Heart left ventricle (tissue), 16 donors: ENCODE measurements around the gene MT1A. TPM values are rescaled to one million over a fixed set of nuclear protein-coding genes. Genes with fewer than 3 reads are reported as not detected.
A peak's percentile ranks its signal among the peaks of the same experiment; 100 is the strongest.

ENCODE experiments used
- ATAC-seq, 4 donors: fragments of 200-7000 bp; cut with Tn5 transposase; one replicate each; pipeline ENCODE4 v1.9.1; 2020 to 2022; ENCODE audit warnings: moderate library complexity in 4 of 4, mild to moderate bottlenecking in 3 of 4, moderate number of reproducible peaks in 1 of 4
- DNase-seq, 5 donors: peaks; one replicate each; pipeline ENCODE4 v3.0.0-alpha.2; 2020
- H3K27ac ChIP-seq, 12 donors: fragments of 200-600 bp; sonication (generic) in 4 of 12; one replicate each; pipeline versions ENCODE4 v1.5.0 to v1.8.0; 2016 to 2022; ENCODE audit warnings: mild to moderate bottlenecking in 2 of 12
- H3K27me3 ChIP-seq, 9 donors: fragments of 200-600 bp; sonication (generic) in 2 of 9; one replicate each; pipeline versions ENCODE4 v1.5.1 to v1.8.0; 2016 to 2022; ENCODE audit warnings: mild to moderate bottlenecking in 3 of 9
- H3K36me3 ChIP-seq, 9 donors: fragments of 200-600 bp; sonication (generic) in 2 of 9; one replicate each; pipeline versions ENCODE4 v1.5.0 to v1.8.0; 2018 to 2022; ENCODE audit warnings: mild to moderate bottlenecking in 2 of 9
- H3K4me1 ChIP-seq, 12 donors: fragments of 200-600 bp; sonication (generic) in 4 of 12; one replicate each; pipeline versions ENCODE4 v1.5.0 to v1.8.0; 2016 to 2022; ENCODE audit warnings: mild to moderate bottlenecking in 3 of 12
- H3K4me3 ChIP-seq, 12 donors: fragments of 200-600 bp; sonication (generic) in 4 of 12; one replicate each; pipeline versions ENCODE4 v1.5.0 to v1.8.0; 2017 to 2022; ENCODE audit warnings: mild to moderate bottlenecking in 9 of 12, moderate library complexity in 4 of 12
- H3K9me3 ChIP-seq, 12 donors: fragments of 200-600 bp; sonication (generic) in 4 of 12; one replicate each; pipeline versions ENCODE4 v1.5.0 to v1.8.0; 2016 to 2022; ENCODE audit warnings: mild to moderate bottlenecking in 1 of 12
- CTCF ChIP-seq, 12 donors: fragments of 200-600 bp; sonication (generic) in 4 of 12; IDR thresholded peaks; one replicate each; pipeline versions ENCODE4 v1.5.0 to v1.8.0; 2018 to 2022; ENCODE audit warnings: antibody characterized with exemption in 12 of 12, mild to moderate bottlenecking in 5 of 12
- POLR2A ChIP-seq, 2 donors: fragments of 450-650 bp; IDR thresholded peaks; one replicate each; pipeline ENCODE4 v1.6.1; 2017; ENCODE audit warnings: antibody characterized with exemption in 2 of 2, mild to moderate bottlenecking in 2 of 2, moderate library complexity in 2 of 2
- WGBS, 4 donors: extraction: QIAGEN DNeasy Blood & Tissue Kit in 2 of 4; methylation state at CpG; one replicate each; pipeline versions ENCODE4 v1.1.5 to v1.1.7; 2013 to 2018; 5-methylcytosine and 5-hydroxymethylcytosine counted together
- intact Hi-C, 10 donors: fragments of 100-400 bp; cut with DNase I; formaldehyde crosslinking; loops; one replicate each; pipeline versions ENCODE4 v1.11.1 to v1.14.2; 2022
- long read RNA-seq, 3 donors: library from polyadenylated mRNA; unstranded; transcript quantifications; one replicate each; pipeline ENCODE4 v2.0.0, GENCODE V29; 2020 to 2021
- polyA plus RNA-seq, 2 donors: library from polyadenylated mRNA; stranded (reverse); fragments of 200-250 nt; gene quantifications; one replicate each; pipeline ENCODE4 v1.2.3, GENCODE V29; 2013
- total RNA-seq, 9 donors: library from RNA; depleted of rRNA in 2 of 9; stranded (reverse); fragments of >200 nt in 2 of 9; fragmentation: NEBNext Ultra II Directional in 3 of 9; extraction: Animal tissue kit (Norgen Biotek cat#: 25700) in 3 of 9; gene quantifications; one replicate each; pipeline versions ENCODE4 v1.1.0 to v1.2.4, GENCODE V29; 2016 to 2023
- donor health status: ischemic (EF 13 %, LVEDD 7.1; RV severe dilation, severe dysfunction).
- donor health status: healthy with polysubstance abuse.
- donor health status: DM: no; HTN: yes; CAD: no.
- donor health status: DM: no; HTN: no; CAD: no.
- donor health status: ischemic (EF 25% LVEDD 6.9; RV normal size, moderate dysfunction).
- donor health status: ischemic (EF 25% LVEDD 5.7; RV mildly dilated, moderate dysfunction).
- donor health status: healthy.
- donor health status: DM: yes; HTN: yes; CAD: no.
- donor health status: ischemic (EF 35%, LVEDD 5.7; RV mildly dilated, moderate dysfunction).
- donor health status: nonischemic (EF 11% LVEDD 7.7; RV severe dilation, severe dysfunction).
- donor health status: DM: yes; HTN: yes; CAD: no.
- donor health status: PGD.
- donor health status: ischemic (EF 29% LVEDD 5.4; RV normal size, mild dysfunction).
- donor health status: nonischemic (EF 23%, LVEDD 6.1; RV moderate dilation, normal function).

Gene MT1A
- total RNA-seq: 10 to 100 TPM in 2 of 9 donors, 1 to 10 TPM in 6, under 1 TPM in 1; 0.92 to 30.1 (median 3.3) TPM
- polyA plus RNA-seq: 10 to 100 TPM in 1 of 2 donors, 1 to 10 TPM in 1; 8.4 to 43.3 TPM
- long read RNA-seq, donor 1: 0 reads
- long read RNA-seq, donor 2: 0 reads
- long read RNA-seq, donor 3: 0 reads

- H3K4me1 ChIP-seq: peaks cover 0 to 34% (median 14%) of the 10 kb centered on the region in 12 donors
- H3K27ac ChIP-seq: peak within 1 kb of the TSS; percentile 17 to 83 (median 57)
- ATAC-seq (peak; percentile 86 to 93 (median 91)), DNase-seq (peak; percentile 78 to 90 (median 88))
- H3K36me3 ChIP-seq: no peaks in the 10 kb centered on the region
- peaks cover 0 to 83% (median 31%) of the 10 kb centered on the region in 9 donors for H3K27me3 ChIP-seq
- intact Hi-C loops: loop anchor here in 2 of 10 donors (2.0 to 5.0 kb wide), 2 partner anchors 29 to 44 kb away; partner anchors contain the start of genes MT1X (in 1 of the 2) and MT2A (in 1 of the 2)
- TF ChIP-seq POLR2A (IDR thresholded peaks at IDR 0.05) (peak in 1 of 2 donors; percentile 74), CTCF (IDR thresholded peaks at IDR 0.05) (no peak)
- WGBS, 4 donors: 5 to 10% (median 6%) methylated on average over 50 to 68 of the region's 68 CpGs
- peak within 1 kb of the TSS; percentile 22 to 67 (median 58) for H3K4me3 ChIP-seq
- no peaks in the 10 kb centered on the region for H3K9me3 ChIP-seq
These were observed at the start of gene MT1A for GRCh38 chr16:56637814-56638750. Gene MT1A, plus strand, starts transcription at chr16:56638666. Its CDS starts 73 bp downstream, at chr16:56638739.

GRCh38 chr16:56588781-56589140 lies 49.7 kb upstream of the MT1A start:
- Histone ChIP-seq H3K27ac (no peak overlapping the region), H3K4me3 (peak overlapping the region; percentile 17 to 56 (median 46)), H3K36me3 (no peaks in the 10 kb centered on the region), H3K9me3 (peaks cover 0 to under 1% (median 0%) of the 10 kb centered on the region in 12 donors), H3K4me1 (peaks cover 0 to 12% (median 2%) of the 10 kb centered on the region in 12 donors), H3K27me3 (peaks cover 4 to 32% (median 17%) of the 10 kb centered on the region in 9 donors)
- TF ChIP-seq POLR2A (IDR thresholded peaks at IDR 0.05) (no peak), CTCF (IDR thresholded peaks at IDR 0.05) (no peak)
- intact Hi-C loops: no loop called here
- 37 to 44% (median 41%) methylated on average over 9 of the region's 9 CpGs for WGBS, 4 donors
- ATAC-seq: no peak
- DNase-seq: no peak

GRCh38 chr16:56589141-56590039 lies 49.1 kb upstream of the MT1A start, which contains the start of gene MT3:
Gene MT3, plus strand, starts transcription at chr16:56589528. Its CDS starts 63 bp downstream, at chr16:56589591.
- DNase-seq (peak in 1 of 5 donors; percentile 35), ATAC-seq (peak in 3 of 4 donors; percentile 42 to 50 (median 47))
- H3K9me3 ChIP-seq: peaks cover 0 to 7% (median 0%) of the 10 kb centered on the region in 12 donors
- H3K27ac ChIP-seq: no peak within 1 kb of the TSS
- peaks cover 0 to 12% (median 2%) of the 10 kb centered on the region in 12 donors for H3K4me1 ChIP-seq
- peaks cover 4 to 28% (median 17%) of the 10 kb centered on the region in 9 donors for H3K27me3 ChIP-seq
- WGBS, 4 donors: 7 to 15% (median 8%) methylated on average over 33 to 87 of the region's 87 CpGs
- H3K4me3 ChIP-seq: peak within 1 kb of the TSS; percentile 17 to 56 (median 46)
- TF ChIP-seq CTCF (IDR thresholded peaks at IDR 0.05) (no peak), POLR2A (IDR thresholded peaks at IDR 0.05) (no peak)
- H3K36me3 ChIP-seq: no peaks in the 10 kb centered on the region
- intact Hi-C loops: no loop called here
